GM19328 (cell line): ENCODE measurements around the gene ZCCHC3.

ENCODE experiments used
- ATAC-seq: cut with Tn5 transposase; IDR thresholded peaks from one replicate; pipeline ENCODE4 v1.9.1; 2021; ENCODE audit warnings: mild to moderate bottlenecking, moderate library complexity; ENCODE audit not compliant: unreplicated experiment

Gene ZCCHC3

GRCh38 chr20:278607-279571 is 18.5 kb upstream of the ZCCHC3 start:
- no peak for ATAC-seq

GRCh38 chr20:284172-284571 is 13.2 kb upstream of the ZCCHC3 start:
- ATAC-seq, result no peak

- ATAC-seq, result no peak
Measured at GRCh38 chr20:286508-286907, 10.9 kb upstream of the ZCCHC3 start.

- ATAC-seq, result no peak
Measured at GRCh38 chr20:288956-289692, 8.2 kb upstream of the ZCCHC3 start.

GRCh38 chr20:289693-290083 is 7.7 kb upstream of the ZCCHC3 start:
- peak; percentile 9 for ATAC-seq

GRCh38 chr20:290084-290831 is 7.1 kb upstream of the ZCCHC3 start, which contains the start of gene C20orf96:
Gene C20orf96 (minus strand): TSS chr20:290750. CDS start chr20:290610, 140 bp downstream.
- peak; percentile 83 for ATAC-seq

GRCh38 chr20:294602-295001 is 2.8 kb upstream of the ZCCHC3 start:
- no peak for ATAC-seq

- no peak for ATAC-seq
Measured at GRCh38 chr20:295804-296203, 1.6 kb upstream of the ZCCHC3 start.

GRCh38 chr20:297925-298775 is 780 bp downstream of the ZCCHC3 start:
- peak; percentile 25 for ATAC-seq

- ATAC-seq, result no peak
Measured at GRCh38 chr20:298776-299391, 1.5 kb downstream of the ZCCHC3 start.

GRCh38 chr20:300345-300990 is 3.1 kb downstream of the ZCCHC3 start:
- ATAC-seq, result no peak

- ATAC-seq, result no peak
Measured at GRCh38 chr20:301886-302848, 4.8 kb downstream of the ZCCHC3 start.

GRCh38 chr20:305745-306144 is 8.4 kb downstream of the ZCCHC3 start:
- ATAC-seq, result no peak

- no peak for ATAC-seq
Measured at GRCh38 chr20:308427-309038, 11.2 kb downstream of the ZCCHC3 start.

- no peak for ATAC-seq
Measured at GRCh38 chr20:309306-309840, 12.0 kb downstream of the ZCCHC3 start.

GRCh38 chr20:309841-310644 is 12.7 kb downstream of the ZCCHC3 start:
- peak; percentile 89 for ATAC-seq

- ATAC-seq, result no peak
Measured at GRCh38 chr20:310645-311044, 13.3 kb downstream of the ZCCHC3 start.
